Endothelial cell of umbilical vein (primary cell): Measurements from ENCODE around the gene MACROD2. TPM values are rescaled to one million over a fixed set of nuclear protein-coding genes. Genes with fewer than 3 reads are reported as not detected.

ENCODE experiments used
- BruUV-seq: library from RNA; stranded (reverse); fragments of 400-500 nt; replicated peaks from 2 replicates; lab custom pipeline; 2021; lab: Mats Ljungman, UMichigan
- CTCF ChIA-PET: fragments of 300-600, 350-600 bp; sonication (Branson Sonifier 250); formaldehyde crosslinking; loops from one replicate; lab custom pipeline; 2021; ENCODE audit warnings: antibody characterized with exemption, inconsistent platforms; lab: Charles Lee
- POLR2A ChIA-PET: fragments of 300-600, 350-600 bp; sonication (Branson Sonifier 250); formaldehyde crosslinking; loops from one replicate; lab custom pipeline; 2021; ENCODE audit warnings: antibody characterized with exemption, inconsistent platforms; lab: Charles Lee
- DNase-seq: peaks from one replicate; pipeline ENCODE4 v3.0.0-alpha.2; 2011; ENCODE audit warnings: low read depth, low spot score
- FAIRE-seq: peaks from 2 replicates; lab custom pipeline; 2011; peaks lifted over from hg19 to GRCh38; lab: Jason Lieb, UNC
- H2AFZ ChIP-seq: 2 replicates; pipeline ENCODE4 v1.6.0; 2012; ENCODE audit warnings: low read depth, low read length, control low read depth, inconsistent platforms
- H3K27ac ChIP-seq: 2 replicates; pipeline ENCODE4 v1.5.1; 2011; ENCODE audit warnings: low read depth, mild to moderate bottlenecking, control low read depth, low read length, moderate library complexity; ENCODE audit not compliant: insufficient read depth
- H3K27me3 ChIP-seq, 2 experiments: 2 replicates each; pipeline versions ENCODE4 v1.6.0 to v1.6.1; 2011; ENCODE audit warnings: low read length in 2 of 2, mixed read lengths in 1 of 2; ENCODE audit not compliant: control insufficient read depth in 2 of 2, insufficient read depth in 2 of 2
- H3K36me3 ChIP-seq, 2 experiments: 2 replicates in 1 of 2; 3 replicates in 1 of 2; pipeline ENCODE4 v1.5.1; 2011; ENCODE audit warnings: low read length in 2 of 2, mild to moderate bottlenecking in 1 of 2, moderate library complexity in 1 of 2; ENCODE audit not compliant: control insufficient read depth in 2 of 2, insufficient read depth in 2 of 2; ENCODE audit errors: extremely low read depth in 1 of 2
- H3K4me1 ChIP-seq: 3 replicates; pipeline ENCODE4 v1.5.1; 2011; ENCODE audit warnings: mild to moderate bottlenecking, low read length; ENCODE audit not compliant: control insufficient read depth, insufficient read depth; ENCODE audit errors: extremely low read depth
- H3K4me2 ChIP-seq: 2 replicates; pipeline ENCODE4 v1.6.1; 2011; ENCODE audit warnings: low read length, control low read depth, mixed read lengths; ENCODE audit not compliant: insufficient read depth
- H3K4me3 ChIP-seq, 3 experiments: fragments of 200-600 bp in 1 of 3; sonication (generic), shearing (Covaris generic) in 1 of 3; replicated peaks in 1 of 3; 2 replicates each; pipeline ENCODE4 v1.5.1; 2011 to 2016; ENCODE audit warnings: control low read depth in 3 of 3, low read length in 3 of 3, mild to moderate bottlenecking in 2 of 3, inconsistent platforms in 1 of 3, low read depth in 1 of 3, moderate library complexity in 1 of 3; ENCODE audit not compliant: insufficient read depth in 1 of 3
- H3K79me2 ChIP-seq: 2 replicates; pipeline ENCODE4 v1.6.0; 2012; ENCODE audit warnings: low read length, inconsistent platforms; ENCODE audit not compliant: control insufficient read depth, insufficient read depth
- H3K9ac ChIP-seq: replicated peaks from 2 replicates; pipeline ENCODE3; 2011; ENCODE audit warnings: low read length, control low read depth; ENCODE audit not compliant: insufficient read depth; ENCODE audit errors: extremely low read depth
- H3K9me1 ChIP-seq: replicated peaks from 3 replicates; pipeline ENCODE4 v1.6.0; 2011; ENCODE audit warnings: mild to moderate bottlenecking, low read length; ENCODE audit not compliant: control insufficient read depth, insufficient read depth; ENCODE audit errors: extremely low read depth
- H3K9me3 ChIP-seq: replicated peaks from 2 replicates; pipeline ENCODE4 v1.5.1; 2012; ENCODE audit warnings: low read length, inconsistent platforms; ENCODE audit not compliant: control insufficient read depth, insufficient read depth
- H4K20me1 ChIP-seq: replicated peaks from 2 replicates; pipeline ENCODE3; 2011; ENCODE audit warnings: mild to moderate bottlenecking, low read length; ENCODE audit not compliant: control insufficient read depth, insufficient read depth; ENCODE audit errors: extremely low read depth
- EZH2 ChIP-seq: IDR thresholded peaks from 2 replicates; pipeline ENCODE4 v1.6.1; 2012; ENCODE audit warnings: borderline replicate concordance, low read depth, mild to moderate bottlenecking, moderate library complexity, low read length, inconsistent platforms; ENCODE audit not compliant: severe bottlenecking
- FOS ChIP-seq: IDR thresholded peaks from 2 replicates; pipeline ENCODE4 v1.6.1; 2011; ENCODE audit warnings: mild to moderate bottlenecking, low read length, moderate library complexity, borderline replicate concordance; ENCODE audit not compliant: insufficient read depth
- GATA2 ChIP-seq: IDR thresholded peaks from 2 replicates; pipeline ENCODE4 v1.7.0; 2011; ENCODE audit warnings: low read depth, mild to moderate bottlenecking, moderate library complexity, mixed read lengths, low read length; ENCODE audit not compliant: insufficient read length, insufficient read depth
- JUN ChIP-seq: IDR thresholded peaks from 2 replicates; pipeline ENCODE4 v1.6.1; 2011; ENCODE audit warnings: borderline replicate concordance, low read depth; ENCODE audit not compliant: insufficient read length, insufficient read depth
- MYC ChIP-seq: IDR thresholded peaks from one replicate; pipeline ENCODE4 v1.6.1; 2011; ENCODE audit warnings: mild to moderate bottlenecking, low read depth, low read length
- POLR2A ChIP-seq: IDR thresholded peaks from 2 replicates; pipeline ENCODE4 v1.6.1; 2012; ENCODE audit warnings: low read depth, mild to moderate bottlenecking, control low read depth, low read length
- POLR2AphosphoS5 ChIP-seq: IDR thresholded peaks from 2 replicates; pipeline ENCODE4 v1.6.1; 2012; ENCODE audit warnings: low read depth, mild to moderate bottlenecking, control low read depth, low read length, moderate library complexity; ENCODE audit not compliant: insufficient read depth
- dilution Hi-C: fragments of 300-500 bp; cut with MboI; formaldehyde crosslinking; loops from one replicate; pipeline ENCODE4 v1.15.0; 2019; ENCODE audit warnings: low sequenced_read_pairs; ENCODE audit not compliant: extremely low pct_ligation_motif_present
- intact Hi-C: fragments of 100-400 bp; cut with micrococcal nuclease; formaldehyde crosslinking; loops from one replicate; pipeline ENCODE4 v1.10.0; 2022
- polyA plus RNA-seq, 4 experiments: library from polyadenylated mRNA; depleted of rRNA in 3 of 4; stranded (reverse) in 3 of 4; unstranded in 1 of 4; fragments of >200 nt; gene quantifications; 2 replicates each; pipeline versions ENCODE4 v1.2.1 to v1.2.3, GENCODE V29; 2011 to 2012; ENCODE audit warnings: missing spikeins in 1 of 4
- total RNA-seq: library from RNA; stranded (reverse); gene quantifications from 2 replicates; pipeline ENCODE4 v1.2.3, GENCODE V29; 2021
- TF ChIP-seq, protein P1 (sequence below), 2 donors: IDR thresholded peaks; 1 replicate in 1 of 2; 2 replicates in 1 of 2; pipeline ENCODE4 v1.5.1; 2011; ENCODE audit warnings: low read length in 2 of 2, mild to moderate bottlenecking in 2 of 2, moderate library complexity in 2 of 2, control low read depth in 1 of 2, inconsistent platforms in 1 of 2, low read depth in 1 of 2; ENCODE audit not compliant: insufficient read depth in 1 of 2; ENCODE audit errors: extremely low read depth in 1 of 2
- TF ChIP-seq, protein P2 (sequence below): IDR thresholded peaks from 2 replicates; pipeline ENCODE4 v1.6.1; 2011; ENCODE audit not compliant: insufficient read depth, insufficient read length

MACROD2 gene
- total and polyA plus RNA-seq, 2 donors (not counting 3 experiments of a cell fraction or from before 2014, with no cell fraction given) = 0.11 to 0.73 TPM

DNA sequence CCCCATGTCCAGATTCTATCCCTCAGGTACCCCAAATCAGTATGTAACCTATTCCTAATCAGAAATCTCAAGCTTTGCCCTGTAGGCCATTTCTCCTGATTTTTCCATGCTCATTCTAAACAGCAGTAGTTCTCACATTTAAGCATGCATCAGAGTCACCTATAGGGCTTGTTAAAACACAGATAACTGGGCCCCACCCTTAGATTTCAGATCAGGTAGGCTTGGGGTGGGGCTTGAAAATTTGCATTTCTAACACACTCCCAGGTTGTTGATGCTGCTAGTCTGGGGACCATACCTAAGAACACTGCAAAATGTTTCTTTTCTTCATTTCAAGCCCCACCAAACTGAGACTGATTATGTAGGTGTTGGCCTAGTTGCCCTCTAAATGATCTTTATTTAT lies 963.3 kb downstream of the MACROD2 start:
- BruUV-seq = no TSS peak
- ChIA-PET POLR2A (no interaction called here), CTCF (interaction anchor here (1.1 to 1.2 kb wide), 2 partner anchors 9 to 26 kb away, joined by 3 read pairs; no protein-coding TSS in a partner anchor)
- intact Hi-C loops (no loop called here), dilution Hi-C loops (no loop called here)
- H3K36me3 ChIP-seq = no peaks in the 10 kb centered on the region
- H3K4me2 ChIP-seq = no peak overlapping the region
- H3K9ac ChIP-seq = no peak overlapping the region
- H3K79me2 ChIP-seq = no peaks in the 10 kb centered on the region
- DNase-seq (no peak), FAIRE-seq (no peak)
- H4K20me1 ChIP-seq = no peaks in the 10 kb centered on the region
- no peaks in the 10 kb centered on the region for H3K9me1 ChIP-seq
- H2AFZ ChIP-seq = no peak overlapping the region
- TF ChIP-seq GATA2 = no peak
- TF ChIP-seq POLR2A = no peak
- TF ChIP-seq POLR2AphosphoS5 = no peak
- TF ChIP-seq EZH2 = no peak
- TF ChIP-seq, protein P1, sequence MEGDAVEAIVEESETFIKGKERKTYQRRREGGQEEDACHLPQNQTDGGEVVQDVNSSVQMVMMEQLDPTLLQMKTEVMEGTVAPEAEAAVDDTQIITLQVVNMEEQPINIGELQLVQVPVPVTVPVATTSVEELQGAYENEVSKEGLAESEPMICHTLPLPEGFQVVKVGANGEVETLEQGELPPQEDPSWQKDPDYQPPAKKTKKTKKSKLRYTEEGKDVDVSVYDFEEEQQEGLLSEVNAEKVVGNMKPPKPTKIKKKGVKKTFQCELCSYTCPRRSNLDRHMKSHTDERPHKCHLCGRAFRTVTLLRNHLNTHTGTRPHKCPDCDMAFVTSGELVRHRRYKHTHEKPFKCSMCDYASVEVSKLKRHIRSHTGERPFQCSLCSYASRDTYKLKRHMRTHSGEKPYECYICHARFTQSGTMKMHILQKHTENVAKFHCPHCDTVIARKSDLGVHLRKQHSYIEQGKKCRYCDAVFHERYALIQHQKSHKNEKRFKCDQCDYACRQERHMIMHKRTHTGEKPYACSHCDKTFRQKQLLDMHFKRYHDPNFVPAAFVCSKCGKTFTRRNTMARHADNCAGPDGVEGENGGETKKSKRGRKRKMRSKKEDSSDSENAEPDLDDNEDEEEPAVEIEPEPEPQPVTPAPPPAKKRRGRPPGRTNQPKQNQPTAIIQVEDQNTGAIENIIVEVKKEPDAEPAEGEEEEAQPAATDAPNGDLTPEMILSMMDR (IDR thresholded peaks at IDR 0.05; ENCODE audit: extremely low read depth in 1 of 2, insufficient read depth in 1 of 2, low read depth in 1 of 2, low read length in 2 of 2) = no peak
- TF ChIP-seq, protein P2, sequence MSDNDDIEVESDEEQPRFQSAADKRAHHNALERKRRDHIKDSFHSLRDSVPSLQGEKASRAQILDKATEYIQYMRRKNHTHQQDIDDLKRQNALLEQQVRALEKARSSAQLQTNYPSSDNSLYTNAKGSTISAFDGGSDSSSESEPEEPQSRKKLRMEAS = no peak
- TF ChIP-seq FOS = no peak
- no peak for TF ChIP-seq JUN
- TF ChIP-seq MYC = no peak
- H3K4me1 ChIP-seq = peaks cover 10% of the 10 kb centered on the region
- no peaks in the 10 kb centered on the region for H3K27me3 ChIP-seq
- no peaks in the 10 kb centered on the region for H3K9me3 ChIP-seq
- H3K27ac ChIP-seq = no peak overlapping the region
- H3K4me3 ChIP-seq = no peak overlapping the region
